ENCODE results near the gene CGB7.

CGB7 gene

GRCh38 chr19:49016067-49016839 lies 41.3 kb downstream of the CGB7 start:
- DNase-seq (ENCODE audit: low read depth), result no peak

- DNase-seq (ENCODE audit: low read depth), result no peak
Observed at GRCh38 chr19:49014870-49015255, 42.7 kb downstream of the CGB7 start.

DNA sequence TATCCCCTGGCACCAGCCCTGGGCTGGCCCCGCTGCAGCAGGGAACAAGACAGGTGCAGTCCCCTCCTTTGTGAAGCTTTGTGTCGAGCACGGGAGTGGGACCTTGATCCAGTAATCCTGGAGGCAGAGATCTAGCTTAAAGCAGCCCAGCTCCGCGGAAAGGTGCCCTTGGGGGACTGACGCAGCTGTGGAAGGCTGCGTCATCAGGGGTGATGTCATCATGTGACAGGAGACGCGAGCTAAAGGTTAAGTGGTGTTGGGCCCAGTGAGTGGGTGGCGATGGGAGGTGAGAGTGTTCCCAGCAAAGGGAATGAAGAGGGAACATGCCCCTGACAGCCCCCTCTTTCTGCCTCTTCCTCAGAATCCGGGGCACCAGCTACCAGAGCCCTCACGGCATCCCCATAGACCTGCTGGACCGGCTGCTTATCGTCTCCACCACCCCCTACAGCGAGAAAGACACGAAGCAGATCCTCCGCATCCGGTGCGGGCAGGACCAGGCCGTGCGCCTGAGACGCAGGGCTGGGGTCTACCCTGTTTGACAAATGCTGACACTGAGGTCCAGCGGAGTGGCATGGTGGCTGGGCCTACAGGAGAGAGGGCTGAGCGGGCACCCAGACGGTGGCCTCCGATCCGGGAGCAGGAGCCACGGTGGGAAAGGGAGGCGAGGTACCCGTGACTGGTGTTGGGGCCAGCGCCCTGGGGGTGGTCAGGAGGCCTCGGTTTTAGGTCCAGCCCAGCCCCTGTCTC lies 43.3 kb downstream of the CGB7 start:
- no peak for DNase-seq (ENCODE audit: low read depth)

- DNase-seq (ENCODE audit: low read depth), result no peak
Observed at GRCh38 chr19:49011194-49011593, 46.4 kb downstream of the CGB7 start.

GRCh38 chr19:49010453-49010852 lies 47.1 kb downstream of the CGB7 start:
- no peak for DNase-seq (ENCODE audit: low read depth)

GRCh38 chr19:49009828-49010227 lies 47.7 kb downstream of the CGB7 start:
- no peak for DNase-seq (ENCODE audit: low read depth)

DNA sequence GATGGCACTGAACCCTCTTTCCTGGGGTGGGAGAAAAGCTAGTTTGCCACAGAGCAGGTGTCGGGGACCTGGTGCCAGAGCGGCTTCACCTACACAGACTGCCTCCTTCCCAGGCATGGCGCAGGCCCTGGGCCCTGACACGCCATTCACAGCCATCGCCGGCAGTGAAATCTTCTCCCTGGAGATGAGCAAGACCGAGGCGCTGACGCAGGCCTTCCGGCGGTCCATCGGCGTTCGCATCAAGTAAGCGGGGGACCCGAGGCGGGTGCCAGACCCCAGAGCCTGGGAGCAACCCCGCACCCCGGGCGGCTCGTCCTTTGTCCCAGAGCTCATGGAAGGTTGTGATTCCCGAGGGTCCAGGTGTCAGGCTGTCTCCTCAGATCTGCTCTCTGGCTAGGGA lies 50.6 kb downstream of the CGB7 start:
- DNase-seq (ENCODE audit: low read depth), result no peak

GRCh38 chr19:49004964-49005614 lies 52.5 kb downstream of the CGB7 start:
- DNase-seq (ENCODE audit: low read depth), result no peak
